Karpas-422 (cell line): ENCODE measurements around the gene TPT1. TPM values are rescaled to one million over a fixed set of nuclear protein-coding genes. Genes with fewer than 3 reads are reported as not detected.
"Not testable (repeated sequence)": the region's sequence is repeated elsewhere in the genome, so short reads cannot be mapped to it uniquely, and the experiment has no call there.

Source experiments
- DNase-seq: peaks from one replicate; pipeline ENCODE4 v3.0.0-alpha.2; 2015
- H2AFZ ChIP-seq: fragments of 200-600 bp; sonication (generic); 2 replicates; pipeline ENCODE4 v1.6.1; 2014; ENCODE audit warnings: antibody characterized with exemption, low read length, mixed read lengths
- H3K27ac ChIP-seq: fragments of 200-600 bp; sonication (generic); 2 replicates; pipeline ENCODE4 v1.5.1; 2014; ENCODE audit warnings: mild to moderate bottlenecking, low read length, moderate library complexity
- H3K27me3 ChIP-seq: fragments of 200-600 bp; sonication (generic); 2 replicates; pipeline ENCODE4 v1.6.1; 2014; ENCODE audit warnings: low read length, mixed read lengths
- H3K36me3 ChIP-seq: fragments of 200-600 bp; sonication (generic); 2 replicates; pipeline ENCODE4 v1.6.1; 2014; ENCODE audit warnings: low read length, mixed read lengths; ENCODE audit not compliant: insufficient read depth
- H3K4me1 ChIP-seq: fragments of 200-600 bp; sonication (generic); 2 replicates; pipeline ENCODE4 v1.6.1; 2014; ENCODE audit warnings: mild to moderate bottlenecking, low read length, mixed read lengths
- H3K4me2 ChIP-seq: fragments of 200-600 bp; sonication (generic); 2 replicates; pipeline ENCODE4 v1.6.1; 2014; ENCODE audit warnings: low read length, low read depth, mild to moderate bottlenecking; ENCODE audit not compliant: poor library complexity, severe bottlenecking
- H3K4me3 ChIP-seq: fragments of 200-600 bp; sonication (generic); 2 replicates; pipeline ENCODE4 v1.5.1; 2014; ENCODE audit warnings: mild to moderate bottlenecking, antibody characterized with exemption, low read length, mixed read lengths
- H3K79me2 ChIP-seq: fragments of 200-600 bp; sonication (generic); 2 replicates; pipeline ENCODE4 v1.6.1; 2014; ENCODE audit warnings: mild to moderate bottlenecking, low read length, mixed read lengths
- H3K9ac ChIP-seq: fragments of 200-600 bp; sonication (generic); 2 replicates; pipeline ENCODE4 v1.6.0; 2014; ENCODE audit warnings: low read length
- H3K9me2 ChIP-seq: fragments of 200-600 bp; sonication (generic), shearing (Covaris generic); replicated peaks from 2 replicates; pipeline ENCODE4 v1.6.0; 2014; ENCODE audit warnings: mild to moderate bottlenecking, low read length, moderate library complexity; ENCODE audit not compliant: insufficient read depth
- H3K9me3 ChIP-seq: fragments of 300-700, 200-600 bp; sonication (generic); 2 replicates; pipeline ENCODE4 v1.6.1; 2014; ENCODE audit warnings: low read length, mixed read lengths
- H4K20me1 ChIP-seq: fragments of 200-600 bp; sonication (generic); 2 replicates; pipeline ENCODE4 v1.6.1; 2014; ENCODE audit warnings: mild to moderate bottlenecking, antibody characterized with exemption, low read length, low read depth; ENCODE audit not compliant: insufficient read depth
- total RNA-seq: library from RNA; depleted of rRNA; stranded (reverse); fragments of >200 nt; shearing (Covaris generic); gene quantifications from 2 replicates; pipeline ENCODE4 v1.2.3, GENCODE V29; 2014; ENCODE audit warnings: low replicate concordance; rRNA removed

The TPT1 gene
- 2,059 and 2,102 TPM in 2 replicates for total RNA-seq

DNA sequence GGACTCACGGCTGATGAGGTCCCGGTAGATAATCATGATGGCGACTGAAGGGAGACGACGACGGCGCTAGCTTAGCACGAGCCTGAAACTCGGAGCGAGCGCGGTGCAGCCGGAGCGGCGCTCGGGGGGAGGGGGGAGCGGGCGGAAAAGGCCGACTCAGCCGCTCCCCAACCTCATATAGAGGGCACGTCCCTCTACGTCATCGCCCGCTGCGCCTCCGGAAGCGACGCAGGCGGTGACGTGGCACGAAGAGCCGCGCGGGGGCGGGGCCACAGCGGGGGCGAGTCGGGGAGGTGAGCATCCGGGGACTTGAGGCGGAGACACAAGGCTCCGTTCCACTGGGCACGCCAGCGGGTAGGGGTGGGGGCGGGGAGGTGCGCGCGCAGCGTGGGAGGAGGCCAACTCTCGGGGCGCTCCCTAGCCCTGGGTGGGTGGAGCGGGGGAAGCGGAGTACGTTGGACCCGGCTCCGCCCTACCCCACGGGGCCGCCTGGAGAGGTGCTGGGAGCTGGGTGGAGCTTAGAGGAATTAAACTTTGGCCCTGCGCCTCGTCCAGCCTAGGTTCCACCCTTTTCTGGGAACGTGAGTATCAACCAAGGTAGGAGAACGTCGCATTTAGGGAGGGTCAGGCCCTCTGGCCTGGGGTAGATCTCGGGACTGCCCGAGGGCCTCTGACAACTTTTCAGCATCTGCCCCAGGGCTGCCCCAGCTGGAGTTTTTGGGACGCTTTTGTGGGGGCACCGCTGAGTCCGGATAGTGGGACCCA, at the start of gene TPT1:
Gene TPT1 (minus strand): TSS at position 150 of the 765 bp plus-strand sequence. CDS start 114 bp downstream, at position 36.
- Histone ChIP-seq H3K4me1 (peaks cover 28% of the 10 kb centered on the region), H3K4me3 (peak within 1 kb of the TSS; percentile 97), H2AFZ (peak within 1 kb of the TSS; percentile 70; the same call in 1 of the 2 replicates), H3K27ac (peak within 1 kb of the TSS; percentile 65), H3K9me3 (no peaks in the 10 kb centered on the region), H3K9me2 (no peaks in the 10 kb centered on the region), H3K27me3 (no peaks in the 10 kb centered on the region), H4K20me1 (peaks cover 45% of the 10 kb centered on the region), H3K79me2 (peaks cover 51% of the 10 kb centered on the region), H3K36me3 (peaks cover 41% of the 10 kb centered on the region), H3K4me2 (peak within 1 kb of the TSS; percentile 89), H3K9ac (peak within 1 kb of the TSS; percentile 98)
- peak; percentile 100 for DNase-seq

DNA sequence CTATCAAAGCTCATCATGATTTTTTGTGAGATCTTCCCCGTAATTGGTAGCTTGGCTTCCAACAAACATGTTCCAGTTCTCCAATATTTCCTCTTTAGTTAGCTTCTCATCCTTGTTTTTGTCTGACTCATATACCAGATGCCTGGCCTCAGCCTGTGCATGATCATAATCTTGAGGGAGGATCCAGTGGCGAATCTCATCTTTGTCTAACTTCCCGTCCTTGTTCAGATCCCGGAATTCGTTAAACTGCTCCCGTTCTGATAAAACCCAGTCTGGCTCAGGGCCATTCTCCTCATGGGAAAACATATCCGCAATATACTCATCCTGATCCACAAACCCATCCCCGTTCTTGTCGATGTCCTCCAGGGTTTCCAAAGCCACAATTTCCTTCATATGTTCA, 49.4 kb upstream of the TPT1 start:
- not testable (repeated sequence) for H3K27ac ChIP-seq, DNase-seq, H3K36me3 ChIP-seq, H3K79me2 ChIP-seq, H3K9me3 ChIP-seq, H4K20me1 ChIP-seq, H3K27me3 ChIP-seq, H3K4me3 ChIP-seq, H3K9me2 ChIP-seq, H3K4me2 ChIP-seq, H2AFZ ChIP-seq, H3K9ac ChIP-seq, H3K4me1 ChIP-seq

GRCh38 chr13:45388664-45389063, 47.7 kb upstream of the TPT1 start:
- Histone ChIP-seq H3K27me3 (no peaks in the 10 kb centered on the region), H3K9me3 (no peaks in the 10 kb centered on the region), H3K4me3 (no peak overlapping the region)

DNA sequence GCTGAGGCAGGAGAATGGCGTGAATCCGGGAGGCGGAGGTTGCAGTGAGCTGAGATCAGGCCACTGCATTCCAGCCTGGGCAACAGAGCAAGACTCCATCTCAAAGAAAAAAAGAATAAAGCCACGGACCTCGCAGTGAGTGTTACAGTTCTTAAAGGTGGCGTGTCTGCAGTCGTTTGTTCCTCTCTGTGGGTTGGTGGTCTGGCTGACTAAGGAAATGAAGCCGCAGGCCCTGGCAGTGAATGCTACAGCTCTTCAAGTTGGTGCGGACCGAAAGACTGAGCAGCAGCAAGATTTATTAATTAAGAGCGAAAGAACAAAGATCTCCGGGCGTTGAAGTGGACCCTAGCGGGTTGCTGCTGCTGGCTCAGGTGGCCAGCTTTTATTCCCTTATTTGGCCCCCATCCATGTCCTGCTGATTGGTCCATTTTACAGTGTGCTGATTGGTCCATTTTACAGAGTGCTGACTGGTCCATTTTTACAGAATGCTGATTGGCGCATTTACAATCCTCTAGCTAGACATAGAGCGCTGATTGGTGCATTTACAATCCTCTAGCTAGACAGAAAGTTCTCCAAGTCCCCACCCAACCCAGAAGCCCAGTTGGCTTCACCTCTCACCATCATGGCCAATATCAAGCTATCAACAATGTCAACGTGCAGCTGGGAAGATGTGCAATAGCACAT, 46.1 kb upstream of the TPT1 start:
- not testable (repeated sequence) for H4K20me1 ChIP-seq, H3K9ac ChIP-seq, DNase-seq, H3K4me2 ChIP-seq, H2AFZ ChIP-seq, H3K9me2 ChIP-seq, H3K9me3 ChIP-seq, H3K27ac ChIP-seq, H3K36me3 ChIP-seq, H3K4me3 ChIP-seq, H3K27me3 ChIP-seq, H3K79me2 ChIP-seq, H3K4me1 ChIP-seq

More at GRCh38 chr13:45388664-45389063, 47.7 kb upstream of the TPT1 start:
- Histone ChIP-seq H3K36me3 (no peaks in the 10 kb centered on the region), H3K4me1 (no peaks in the 10 kb centered on the region), H4K20me1 (no peaks in the 10 kb centered on the region), H2AFZ (no peak overlapping the region), H3K79me2 (no peaks in the 10 kb centered on the region), H3K27ac (no peak overlapping the region), H3K9me2 (no peaks in the 10 kb centered on the region), H3K4me2 (no peak overlapping the region), H3K9ac (no peak overlapping the region)
- DNase-seq, result no peak

- Histone ChIP-seq H4K20me1 (no peaks in the 10 kb centered on the region), H2AFZ (no peak overlapping the region), H3K4me3 (no peak overlapping the region), H3K9me2 (no peaks in the 10 kb centered on the region), H3K4me1 (no peaks in the 10 kb centered on the region), H3K79me2 (no peaks in the 10 kb centered on the region), H3K4me2 (no peak overlapping the region), H3K9ac (no peak overlapping the region), H3K9me3 (no peaks in the 10 kb centered on the region), H3K27ac (no peak overlapping the region), H3K27me3 (no peaks in the 10 kb centered on the region), H3K36me3 (no peaks in the 10 kb centered on the region)
- DNase-seq, result no peak
These were observed 45.0 kb upstream of the TPT1 start for GRCh38 chr13:45385907-45386553.

GRCh38 chr13:45385320-45385719, 44.3 kb upstream of the TPT1 start:
- H3K27ac ChIP-seq, result no peak overlapping the region
- no peaks in the 10 kb centered on the region for H4K20me1 ChIP-seq
- H3K79me2 ChIP-seq, result no peaks in the 10 kb centered on the region
- DNase-seq, result no peak
- no peak overlapping the region for H3K4me2 ChIP-seq
- no peak overlapping the region for H3K9ac ChIP-seq
- H3K4me1 ChIP-seq, result no peaks in the 10 kb centered on the region
- no peaks in the 10 kb centered on the region for H3K9me2 ChIP-seq
- no peaks in the 10 kb centered on the region for H3K9me3 ChIP-seq
- no peaks in the 10 kb centered on the region for H3K36me3 ChIP-seq
- H2AFZ ChIP-seq, result no peak overlapping the region
- no peak overlapping the region for H3K4me3 ChIP-seq
- H3K27me3 ChIP-seq, result no peaks in the 10 kb centered on the region

- no peak for DNase-seq
- Histone ChIP-seq H3K36me3 (no peaks in the 10 kb centered on the region), H3K4me3 (no peak overlapping the region), H4K20me1 (no peaks in the 10 kb centered on the region), H3K9me2 (no peaks in the 10 kb centered on the region), H3K27me3 (no peaks in the 10 kb centered on the region), H3K27ac (no peak overlapping the region), H3K9ac (no peak overlapping the region), H2AFZ (no peak overlapping the region), H3K4me1 (no peaks in the 10 kb centered on the region), H3K4me2 (no peak overlapping the region), H3K9me3 (no peaks in the 10 kb centered on the region), H3K79me2 (no peaks in the 10 kb centered on the region)
These were observed 43.6 kb upstream of the TPT1 start for GRCh38 chr13:45384474-45385174.

GRCh38 chr13:45382739-45383138, 41.8 kb upstream of the TPT1 start:
- DNase-seq, H3K4me3 ChIP-seq, H3K4me2 ChIP-seq, H3K4me1 ChIP-seq, H3K9me2 ChIP-seq, H2AFZ ChIP-seq, H4K20me1 ChIP-seq, H3K27ac ChIP-seq, H3K36me3 ChIP-seq, H3K9ac ChIP-seq, H3K79me2 ChIP-seq, H3K27me3 ChIP-seq, H3K9me3 ChIP-seq: not testable (repeated sequence)
